HK-2 (cell line): ENCODE results near the gene PVALEF.

ENCODE experiments used
- DNase-seq: peaks from one replicate; pipeline ENCODE4 v3.0.0-alpha.2; 2018; ENCODE audit not compliant: unreplicated experiment

Gene PVALEF

DNA sequence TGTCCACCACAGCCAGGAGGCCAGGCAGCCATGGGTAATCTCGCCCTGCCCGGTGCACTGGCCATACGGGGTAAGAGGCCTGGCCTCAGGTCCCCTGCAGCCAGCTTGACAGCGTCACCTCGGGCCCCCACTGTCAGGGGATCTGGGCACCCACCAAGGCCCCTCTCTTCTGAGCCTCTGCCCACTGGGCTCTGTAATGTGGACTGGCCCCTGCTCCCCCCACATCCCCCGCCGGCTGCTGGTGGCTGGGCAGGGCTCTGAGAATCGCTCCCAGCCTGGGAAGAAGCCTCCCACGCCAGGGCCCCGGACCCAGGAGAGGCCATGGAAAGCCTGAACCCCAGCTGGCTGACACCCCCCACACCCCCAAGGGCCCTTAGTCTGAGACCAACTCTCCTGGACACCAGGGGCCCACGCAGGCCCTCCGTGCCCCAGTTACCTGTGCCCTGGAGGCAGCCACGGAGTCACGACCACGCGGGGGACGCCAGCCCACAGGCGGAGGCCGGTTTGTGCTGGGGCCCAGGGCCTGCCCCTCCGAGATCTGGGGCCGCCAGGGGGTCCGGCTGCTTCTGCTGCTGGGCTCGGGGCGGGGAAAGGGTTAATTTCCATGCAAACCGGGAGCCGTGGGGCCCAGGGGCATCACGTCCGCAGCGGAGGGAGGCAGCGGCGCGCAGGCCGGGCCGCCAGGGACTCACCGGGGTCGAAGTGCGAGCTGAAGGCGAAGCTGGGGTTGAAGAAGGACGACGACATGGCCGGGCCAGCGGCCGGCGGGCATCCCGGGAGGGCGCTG, at the start of gene PVALEF:
PVALEF (plus strand) TSS at position 262 of the 787 bp plus-strand sequence. CDS start 15,720 bp downstream, outside the sequence.
- no peak for DNase-seq

GRCh38 chr17:81115749-81116464, 49.4 kb upstream of the PVALEF start:
- DNase-seq, result no peak

- no peak for DNase-seq
These were observed 48.6 kb upstream of the PVALEF start for GRCh38 chr17:81116704-81117103.

GRCh38 chr17:81117672-81118198, 47.6 kb upstream of the PVALEF start:
- no peak for DNase-seq

DNA sequence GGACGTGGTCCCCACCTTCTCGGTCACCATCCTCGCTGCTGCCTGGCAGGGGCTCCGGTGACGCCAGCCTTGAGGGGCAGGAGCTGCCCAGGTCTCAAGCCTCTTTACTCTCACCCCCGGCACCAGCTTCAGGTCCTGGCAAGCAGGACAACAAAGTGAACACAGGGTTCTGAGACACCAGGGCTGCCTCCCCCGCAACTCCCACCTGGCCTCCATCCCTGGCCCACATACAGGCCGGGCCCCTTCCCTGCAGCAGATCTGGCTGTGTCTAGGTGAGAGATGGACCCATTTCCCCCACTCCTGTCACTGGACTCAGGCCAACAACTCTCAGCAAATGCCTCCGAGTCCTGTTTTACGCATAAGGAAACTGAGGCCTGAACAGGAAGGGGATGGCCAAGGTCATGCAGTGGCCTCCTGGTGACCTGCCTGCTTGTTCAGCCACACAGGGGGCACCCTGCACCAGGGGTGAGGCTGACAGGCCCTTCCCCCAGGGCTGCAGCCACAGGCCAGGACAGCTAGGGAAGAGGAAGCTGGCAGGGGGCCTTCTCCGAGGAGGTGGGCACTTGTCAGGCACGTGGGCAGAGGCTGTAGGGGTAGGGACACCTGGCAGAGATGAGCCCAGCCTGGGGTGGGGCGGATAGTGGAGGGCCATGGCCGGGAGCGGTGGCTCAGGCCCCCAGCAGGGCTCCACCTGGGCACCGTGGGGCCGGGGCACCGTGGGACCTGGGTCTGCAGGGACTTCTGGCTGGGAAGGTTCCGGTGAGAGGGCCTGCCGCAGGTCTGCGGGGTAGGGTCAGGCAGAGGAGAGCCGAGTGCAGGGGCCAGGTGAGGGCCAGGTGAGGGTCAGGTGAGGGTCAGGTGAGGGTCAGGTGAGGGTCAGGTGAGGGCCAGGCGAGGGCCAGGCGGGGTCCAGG, 46.7 kb upstream of the PVALEF start:
- DNase-seq, result no peak

- peak; percentile 79 for DNase-seq
These were observed 45.8 kb upstream of the PVALEF start for GRCh38 chr17:81119223-81120148.

GRCh38 chr17:81120149-81120484, 45.2 kb upstream of the PVALEF start:
- DNase-seq, result no peak

DNA sequence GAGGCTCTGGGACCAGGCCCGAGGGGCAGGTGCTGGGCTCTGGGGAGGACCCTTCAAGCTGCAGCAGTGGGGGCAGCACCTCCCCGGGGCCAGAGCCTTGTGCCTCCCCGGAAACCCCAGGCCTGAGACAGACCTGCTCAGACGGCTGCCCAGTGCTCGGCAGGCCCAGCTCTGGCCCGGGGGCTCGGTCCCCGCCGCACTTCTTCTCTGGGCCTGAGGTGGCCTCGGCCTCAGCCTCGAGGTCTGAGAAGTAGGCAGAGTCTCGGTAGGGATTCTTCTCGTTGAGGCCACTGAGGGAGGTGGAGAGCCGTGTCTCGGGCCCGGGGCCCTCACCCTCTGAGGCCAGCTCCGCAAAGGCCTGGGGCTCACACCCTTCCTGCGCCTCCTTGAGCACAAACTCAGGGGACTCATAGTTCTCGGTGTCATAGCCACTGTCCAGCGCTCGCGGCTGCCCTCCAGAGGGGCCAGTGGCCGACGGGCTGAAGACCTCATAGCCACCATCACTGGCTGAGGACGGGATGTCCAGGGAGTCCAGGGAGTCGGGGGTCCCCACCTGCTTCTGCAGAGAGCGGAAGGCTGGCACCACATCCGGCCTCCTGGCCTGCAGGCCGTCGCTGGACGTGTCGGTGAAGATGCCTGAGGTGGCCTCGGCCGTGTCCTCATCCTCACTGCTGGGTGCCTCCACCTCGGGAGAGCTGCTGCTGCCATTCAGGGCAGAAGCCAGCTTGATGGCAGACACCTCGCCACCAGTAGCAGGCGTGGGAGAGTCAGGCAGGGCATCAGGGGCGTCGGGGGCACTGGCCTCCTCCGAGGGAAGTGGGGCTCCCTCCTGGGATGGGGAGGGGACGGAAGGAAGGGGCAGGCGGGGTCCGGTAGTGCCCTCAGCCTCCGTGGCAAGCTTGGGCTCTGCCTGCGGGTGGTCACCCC, 44.3 kb upstream of the PVALEF start:
- DNase-seq, result no peak

GRCh38 chr17:81121841-81122733, 43.2 kb upstream of the PVALEF start:
- DNase-seq, result no peak

- DNase-seq, result no peak
These were observed 42.0 kb upstream of the PVALEF start for GRCh38 chr17:81123052-81124048.

DNA sequence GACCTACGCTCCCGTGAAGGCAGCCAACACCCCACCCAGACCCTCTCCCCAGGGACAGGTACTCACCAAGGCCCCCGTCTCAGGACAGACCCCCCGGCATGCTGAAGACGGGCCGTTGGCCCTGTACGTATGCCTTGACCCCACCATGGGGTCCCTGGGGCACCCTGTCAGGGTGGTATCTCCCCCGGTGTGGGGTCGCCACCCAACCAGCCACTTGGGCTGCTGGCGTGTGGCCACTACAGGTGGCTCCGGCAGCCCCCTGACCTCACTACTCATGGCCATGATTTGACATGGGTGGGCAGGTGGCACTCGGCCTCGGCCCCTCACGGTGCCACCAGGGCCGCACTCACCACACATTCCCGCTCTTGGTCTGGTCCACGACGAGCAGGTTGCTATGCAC, 40.9 kb upstream of the PVALEF start:
- DNase-seq, result no peak

- DNase-seq, result peak; percentile 57
These were observed 39.7 kb upstream of the PVALEF start for GRCh38 chr17:81125573-81126081.

DNA sequence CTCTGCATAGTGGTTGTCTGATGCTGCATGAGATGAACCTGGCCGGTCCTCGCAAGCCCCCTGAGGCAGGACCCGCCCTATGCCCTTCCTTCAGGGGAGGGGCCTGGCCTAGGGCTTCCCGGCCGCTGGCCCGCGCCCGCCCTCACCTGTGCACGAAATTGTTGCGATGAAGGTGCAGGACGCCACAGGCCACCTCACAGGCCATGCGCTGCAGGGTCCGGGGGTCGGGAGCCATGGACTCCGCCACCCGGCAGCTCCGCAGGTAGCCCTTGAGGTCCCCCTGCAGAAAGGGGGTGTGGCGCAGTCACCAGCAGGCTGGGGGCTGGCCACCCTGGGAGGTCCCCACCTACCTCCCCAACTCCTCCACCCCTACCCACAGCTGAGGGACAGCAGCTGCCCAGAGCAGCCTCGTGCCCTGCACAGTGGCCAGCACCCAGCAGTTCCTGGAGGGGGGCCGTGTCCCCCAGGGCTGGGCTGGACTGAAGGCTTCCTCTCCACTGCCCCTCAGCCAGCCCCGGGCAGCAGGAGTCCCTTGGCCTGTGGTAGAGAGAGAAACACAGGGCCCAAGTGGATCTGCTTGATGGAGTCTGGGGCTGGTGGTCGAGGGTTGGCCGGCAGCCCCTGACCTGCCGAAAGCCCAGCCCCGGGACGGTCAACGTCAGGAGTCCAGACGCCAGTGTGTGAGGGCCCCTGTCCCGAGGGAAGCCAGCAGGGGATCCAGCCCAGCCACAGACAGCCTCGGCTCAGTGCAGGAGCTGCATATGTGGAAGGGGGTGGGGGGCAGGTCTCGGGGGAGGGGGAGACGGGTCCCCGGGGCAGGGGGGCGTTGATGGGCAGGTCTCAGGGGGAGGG, 38.8 kb upstream of the PVALEF start:
- no peak for DNase-seq

- no peak for DNase-seq
These were observed 38.2 kb upstream of the PVALEF start for GRCh38 chr17:81127133-81127455.

DNA sequence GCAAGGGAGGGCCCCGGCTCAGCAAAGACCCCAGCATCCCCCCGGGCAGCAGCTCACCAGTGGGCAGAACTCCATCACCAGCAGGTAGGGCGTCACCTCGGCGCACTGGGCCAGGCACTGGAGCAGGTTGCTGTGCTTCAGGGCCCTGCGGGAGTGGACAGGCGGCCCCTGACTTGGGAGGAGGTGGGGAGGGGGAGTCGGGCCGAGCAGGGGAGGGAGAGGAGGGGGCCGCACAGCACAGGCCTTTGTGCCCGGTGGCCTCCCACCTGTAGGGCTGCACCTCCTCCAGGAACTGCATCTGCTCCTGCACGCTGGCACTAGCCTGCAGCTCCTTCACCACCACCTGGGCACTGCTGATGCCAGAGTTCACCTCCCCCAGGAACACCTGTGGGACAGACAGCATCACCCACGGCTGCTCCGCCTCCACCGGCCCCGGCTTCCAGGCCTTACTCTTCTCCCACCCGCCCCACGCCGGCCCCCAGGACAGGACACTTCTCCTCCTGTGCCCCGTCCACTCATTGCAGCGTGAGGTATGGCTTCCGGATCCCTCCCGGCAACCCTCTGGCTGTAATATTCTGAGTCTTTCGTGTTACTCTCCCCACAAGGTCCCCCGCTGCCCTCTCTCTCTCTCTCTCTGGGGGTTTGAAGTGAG, 37.7 kb upstream of the PVALEF start:
- no peak for DNase-seq

- DNase-seq, result no peak
These were observed 37.0 kb upstream of the PVALEF start for GRCh38 chr17:81128338-81128737.
